Measurements from ENCODE around the gene FABP7. TPM values are rescaled to one million over a fixed set of nuclear protein-coding genes. Genes with fewer than 3 reads are reported as not detected.
"Not testable (repeated sequence)": the region's sequence is repeated elsewhere in the genome, so short reads cannot be mapped to it uniquely, and the experiment has no call there.

FABP7 gene
- total RNA-seq, 1 donor from 2014 or later: not detected

DNA sequence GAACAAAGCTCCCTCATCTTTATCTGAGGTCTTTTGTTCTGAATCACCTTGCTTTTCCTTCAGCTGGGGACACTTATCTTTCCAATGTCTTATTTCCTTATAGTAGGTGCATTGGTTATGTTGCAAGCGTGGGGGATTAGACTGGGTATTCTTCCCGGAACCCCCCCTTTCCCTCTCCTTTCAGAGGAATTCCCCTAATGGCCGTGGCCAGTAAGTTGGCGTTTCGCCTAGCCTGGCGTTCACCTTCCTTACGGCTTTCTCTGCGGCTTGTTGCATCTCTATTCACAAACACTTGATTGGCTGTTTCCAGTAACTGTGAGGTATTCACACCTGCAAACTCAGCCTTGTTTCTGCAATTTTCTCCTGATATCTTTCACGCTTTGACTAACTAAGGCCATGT lies 32.8 kb upstream of the FABP7 start:
- TF ChIP-seq CTCF (IDR thresholded peaks at IDR 0.05): no peak
- H3K4me3 ChIP-seq: no peak overlapping the region

GRCh38 chr6:122747573-122747972 lies 31.9 kb upstream of the FABP7 start:
- H3K4me1 ChIP-seq: no peaks in the 10 kb centered on the region
- no peaks in the 10 kb centered on the region for H3K27me3 ChIP-seq
- H3K4me3 ChIP-seq: no peak overlapping the region
- H3K9me3 ChIP-seq: no peaks in the 10 kb centered on the region
- DNase-seq (ENCODE audit: low spot score in 2 of 2): no peak
- TF ChIP-seq CTCF (IDR thresholded peaks at IDR 0.05): no peak
- no peak overlapping the region for H3K27ac ChIP-seq
- H3K36me3 ChIP-seq: no peaks in the 10 kb centered on the region
- intact Hi-C loops (cut with DNase I): no loop called here

More for the DNA sequence above, 32.8 kb upstream of the FABP7 start:
- Histone ChIP-seq H3K4me1 (no peaks in the 10 kb centered on the region), H3K27ac (no peak overlapping the region), H3K27me3 (no peaks in the 10 kb centered on the region), H3K36me3 (no peaks in the 10 kb centered on the region), H3K9me3 (no peaks in the 10 kb centered on the region)
- intact Hi-C loops (cut with DNase I): no loop called here
- no peak for DNase-seq (ENCODE audit: low spot score in 2 of 2)

DNA sequence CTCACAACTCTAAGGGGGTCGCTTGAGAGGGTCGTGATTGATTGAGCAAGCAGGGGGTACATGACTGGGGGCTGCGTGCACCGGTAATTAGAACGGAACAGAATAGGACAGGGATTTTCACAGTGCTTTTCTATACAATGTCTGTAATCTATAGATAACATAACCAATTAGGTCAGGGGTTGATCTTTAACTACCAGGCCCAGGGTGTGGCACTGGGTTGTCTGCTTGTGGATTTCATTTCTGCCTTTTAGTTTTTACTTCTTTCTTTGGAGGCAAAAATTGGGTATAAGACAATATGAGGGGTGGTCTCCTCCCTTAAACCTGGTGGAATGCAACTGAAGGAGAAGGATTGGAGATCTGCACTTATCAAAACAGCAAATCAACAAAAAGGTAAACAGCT lies 30.6 kb upstream of the FABP7 start:
- H3K9me3 ChIP-seq; H3K4me1 ChIP-seq; H3K27ac ChIP-seq; H3K4me3 ChIP-seq; intact Hi-C loops (cut with DNase I); DNase-seq (ENCODE audit: low spot score in 2 of 2); H3K27me3 ChIP-seq; H3K36me3 ChIP-seq: not testable (repeated sequence)

DNA sequence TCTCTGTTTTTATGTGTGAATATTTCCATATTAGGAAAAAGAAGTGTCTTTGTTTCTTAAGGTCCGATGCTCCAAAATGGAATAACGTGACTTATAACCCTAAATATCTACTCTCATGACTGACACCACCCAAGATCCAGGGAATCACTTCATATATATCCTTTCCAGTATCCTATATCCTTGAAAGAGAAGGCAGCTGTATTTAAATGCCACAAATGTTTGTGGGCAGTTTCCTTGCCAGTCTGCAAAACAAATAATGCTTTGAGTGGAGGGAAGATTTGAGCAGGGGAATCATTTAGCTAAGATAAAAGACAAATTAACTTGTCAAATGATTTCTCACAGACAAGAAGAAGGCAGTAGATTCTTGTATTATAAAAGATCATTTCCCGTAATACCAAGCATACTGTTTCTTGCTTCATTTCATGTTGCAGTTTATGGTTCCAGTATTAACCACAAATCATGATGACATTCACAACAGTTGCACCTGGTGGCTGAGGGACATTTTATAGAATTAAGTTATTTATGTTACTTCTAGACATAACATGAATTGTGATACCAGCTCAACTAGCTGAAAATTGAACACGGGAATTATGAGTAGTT lies 30.0 kb upstream of the FABP7 start:
- DNase-seq (ENCODE audit: low spot score in 2 of 2): no peak
- no peaks in the 10 kb centered on the region for H3K36me3 ChIP-seq
- no peaks in the 10 kb centered on the region for H3K4me1 ChIP-seq
- H3K4me3 ChIP-seq: no peak overlapping the region
- no peaks in the 10 kb centered on the region for H3K27me3 ChIP-seq
- no peak overlapping the region for H3K27ac ChIP-seq
- no peak for TF ChIP-seq CTCF (IDR thresholded peaks at IDR 0.05)
- intact Hi-C loops (cut with DNase I): no loop called here
- H3K9me3 ChIP-seq: no peaks in the 10 kb centered on the region

- no peaks in the 10 kb centered on the region for H3K27me3 ChIP-seq
- DNase-seq (ENCODE audit: low spot score in 2 of 2): no peak
- H3K36me3 ChIP-seq: no peaks in the 10 kb centered on the region
- no peak overlapping the region for H3K4me3 ChIP-seq
- intact Hi-C loops (cut with DNase I): no loop called here
- H3K4me1 ChIP-seq: no peaks in the 10 kb centered on the region
- no peaks in the 10 kb centered on the region for H3K9me3 ChIP-seq
- no peak for TF ChIP-seq CTCF (IDR thresholded peaks at IDR 0.05)
- H3K27ac ChIP-seq: no peak overlapping the region
These were observed 28.2 kb upstream of the FABP7 start for GRCh38 chr6:122751326-122751725.

DNA sequence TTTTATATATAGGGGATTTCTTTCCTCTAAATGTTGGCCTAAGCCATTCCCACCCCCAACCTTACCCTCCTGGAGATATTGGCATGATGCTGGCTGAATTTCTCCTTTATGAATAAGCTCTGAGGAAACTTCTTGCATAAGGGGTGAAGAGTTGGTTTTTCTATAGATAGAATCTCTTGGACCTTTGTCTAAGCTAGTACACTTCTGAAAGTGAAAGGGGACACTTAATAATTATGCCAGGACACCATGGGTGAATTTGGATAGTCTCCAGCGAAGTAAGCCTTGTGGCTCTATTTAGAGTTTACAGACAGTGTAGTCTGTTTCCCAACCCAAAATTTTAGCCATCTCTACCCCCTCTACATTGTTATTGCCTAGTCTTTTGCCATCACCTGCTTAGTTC lies 27.1 kb upstream of the FABP7 start:
- no peak for DNase-seq (ENCODE audit: low spot score in 2 of 2)
- Histone ChIP-seq H3K9me3 (no peaks in the 10 kb centered on the region), H3K4me3 (no peak overlapping the region), H3K27me3 (no peaks in the 10 kb centered on the region), H3K27ac (no peak overlapping the region), H3K36me3 (no peaks in the 10 kb centered on the region), H3K4me1 (no peaks in the 10 kb centered on the region)
- intact Hi-C loops (cut with DNase I): no loop called here
- TF ChIP-seq CTCF (IDR thresholded peaks at IDR 0.05): no peak

Measured in ascending aorta (tissue), 2 donors.